Fibroblast of lung (primary cell): ENCODE measurements around the gene CGNL1. TPM values are rescaled to one million over a fixed set of nuclear protein-coding genes. Genes with fewer than 3 reads are reported as not detected.
A peak's percentile ranks its signal among the peaks of the same experiment; 100 is the strongest.

Experiments used
- DNase-seq, 2 donors: peaks; one replicate each; pipeline versions ENCODE4 v3.0.0 to v3.0.0-alpha.2; 2010; ENCODE audit warnings: low read depth in 2 of 2
- H2AFZ ChIP-seq: 2 replicates; pipeline ENCODE4 v1.5.1; 2012; ENCODE audit warnings: low read length, control low read depth, inconsistent platforms
- H3K27ac ChIP-seq: 2 replicates; pipeline ENCODE4 v1.5.1; 2011; ENCODE audit warnings: low read length, control low read depth; ENCODE audit not compliant: insufficient read depth
- H3K27me3 ChIP-seq: 2 replicates; pipeline ENCODE4 v1.5.1; 2011; ENCODE audit warnings: mild to moderate bottlenecking, low read length; ENCODE audit not compliant: control insufficient read depth, insufficient read depth
- H3K36me3 ChIP-seq: 2 replicates; pipeline ENCODE4 v1.5.1; 2011; ENCODE audit warnings: low read length; ENCODE audit not compliant: control insufficient read depth, insufficient read depth
- H3K4me1 ChIP-seq: 2 replicates; pipeline ENCODE4 v1.5.1; 2011; ENCODE audit warnings: low read length; ENCODE audit not compliant: control insufficient read depth, insufficient read depth; ENCODE audit errors: extremely low read depth
- H3K4me2 ChIP-seq: 2 replicates; pipeline ENCODE4 v1.5.1; 2011; ENCODE audit warnings: low read length, control low read depth; ENCODE audit not compliant: insufficient read depth; ENCODE audit errors: extremely low read depth
- H3K4me3 ChIP-seq, 4 experiments: fragments of 200-600 bp in 1 of 4; sonication (generic) in 1 of 4; replicated peaks in 1 of 4; 2 replicates each; pipeline ENCODE4 v1.5.1; 2011 to 2016; ENCODE audit warnings: low read length in 4 of 4, low read depth in 3 of 4, mild to moderate bottlenecking in 3 of 4, control low read depth in 2 of 4, inconsistent platforms in 1 of 4, mixed read lengths in 1 of 4; ENCODE audit not compliant: insufficient read depth in 1 of 4; ENCODE audit errors: control extremely low read depth in 1 of 4
- H3K79me2 ChIP-seq: 2 replicates; pipeline ENCODE4 v1.5.1; 2012; ENCODE audit warnings: mild to moderate bottlenecking, low read length, inconsistent platforms; ENCODE audit not compliant: control insufficient read depth, insufficient read depth
- H3K9ac ChIP-seq: 2 replicates; pipeline ENCODE4 v1.5.1; 2011; ENCODE audit warnings: mild to moderate bottlenecking, low read length, control low read depth; ENCODE audit not compliant: insufficient read depth
- H3K9me3 ChIP-seq: 2 replicates; pipeline ENCODE4 v1.5.1; 2012; ENCODE audit warnings: low read depth, low read length; ENCODE audit not compliant: control insufficient read depth, insufficient read depth
- H4K20me1 ChIP-seq: 2 replicates; pipeline ENCODE4 v1.5.1; 2011; ENCODE audit warnings: low read length; ENCODE audit not compliant: control insufficient read depth, insufficient read depth; ENCODE audit errors: extremely low read depth
- CTCF ChIP-seq, 2 donors: IDR thresholded peaks in 1 of 2; conservative IDR thresholded peaks in 1 of 2; 1 replicate in 1 of 2; 2 replicates in 1 of 2; pipeline ENCODE4 v1.5.1; 2011 to 2012; ENCODE audit warnings: low read length in 2 of 2, control low read depth in 1 of 2, inconsistent platforms in 1 of 2, low read depth in 1 of 2, mild to moderate bottlenecking in 1 of 2
- EZH2 ChIP-seq: IDR thresholded peaks from 2 replicates; pipeline ENCODE4 v1.5.1; 2012; ENCODE audit warnings: low read length, control low read depth, mild to moderate bottlenecking; ENCODE audit errors: missing control alignments
- polyA plus RNA-seq, 2 donors: library from polyadenylated mRNA; depleted of rRNA in 1 of 2; stranded (reverse) in 1 of 2; unstranded in 1 of 2; fragments of >200 nt; gene quantifications; 2 replicates each; pipeline ENCODE4 v1.2.1, GENCODE V29; 2011 to 2012; ENCODE audit warnings: missing spikeins in 1 of 2
- total RNA-seq: library from RNA; depleted of rRNA; stranded (reverse); fragments of >200 nt; gene quantifications from 2 replicates; pipeline ENCODE4 v1.2.1, GENCODE V29; 2014

Gene CGNL1
- total and polyA plus RNA-seq, 2 donors (not counting 1 experiment from before 2014, with no cell fraction given) = 0.18 to 6.1 TPM

- Histone ChIP-seq H4K20me1 (no peaks in the 10 kb centered on the region), H2AFZ (no peak overlapping the region), H3K9ac (no peak overlapping the region), H3K9me3 (no peaks in the 10 kb centered on the region), H3K27ac (no peak overlapping the region), H3K4me3 (no peak overlapping the region), H3K27me3 (no peaks in the 10 kb centered on the region), H3K79me2 (no peaks in the 10 kb centered on the region), H3K4me2 (no peak overlapping the region), H3K4me1 (peaks cover 3% of the 10 kb centered on the region), H3K36me3 (no peaks in the 10 kb centered on the region)
- TF ChIP-seq EZH2 = no peak
- no peak for TF ChIP-seq CTCF (conservative IDR thresholded peaks at IDR 0.05 in 1 of 2, IDR thresholded peaks at IDR 0.05 in 1 of 2; ENCODE audit: low read depth in 1 of 2, low read length in 2 of 2)
- DNase-seq = peak in 1 of 2 donors; percentile 62
Observed at GRCh38 chr15:57554063-57554811, 177.9 kb downstream of the CGNL1 start.

- no peak overlapping the region for H3K4me3 ChIP-seq
- no peaks in the 10 kb centered on the region for H3K79me2 ChIP-seq
- no peak overlapping the region for H2AFZ ChIP-seq
- no peak for TF ChIP-seq CTCF (conservative IDR thresholded peaks at IDR 0.05 in 1 of 2, IDR thresholded peaks at IDR 0.05 in 1 of 2; ENCODE audit: low read depth in 1 of 2, low read length in 2 of 2)
- TF ChIP-seq EZH2 = no peak
- H3K36me3 ChIP-seq = no peaks in the 10 kb centered on the region
- no peak overlapping the region for H3K4me2 ChIP-seq
- DNase-seq = no peak
- H4K20me1 ChIP-seq = no peaks in the 10 kb centered on the region
- no peaks in the 10 kb centered on the region for H3K27me3 ChIP-seq
- no peaks in the 10 kb centered on the region for H3K9me3 ChIP-seq
- H3K4me1 ChIP-seq = peaks cover 3% of the 10 kb centered on the region
- H3K27ac ChIP-seq = no peak overlapping the region
- no peak overlapping the region for H3K9ac ChIP-seq
Observed at GRCh38 chr15:57554812-57555179, 178.5 kb downstream of the CGNL1 start.

GRCh38 chr15:57555270-57555669, 179.0 kb downstream of the CGNL1 start:
- Histone ChIP-seq H3K27ac (no peak overlapping the region), H2AFZ (no peak overlapping the region), H3K4me3 (no peak overlapping the region), H3K9ac (no peak overlapping the region), H3K36me3 (no peaks in the 10 kb centered on the region), H3K9me3 (no peaks in the 10 kb centered on the region), H3K27me3 (no peaks in the 10 kb centered on the region), H3K4me1 (peaks cover 3% of the 10 kb centered on the region), H3K4me2 (no peak overlapping the region), H3K79me2 (no peaks in the 10 kb centered on the region), H4K20me1 (no peaks in the 10 kb centered on the region)
- TF ChIP-seq CTCF (conservative IDR thresholded peaks at IDR 0.05 in 1 of 2, IDR thresholded peaks at IDR 0.05 in 1 of 2; ENCODE audit: low read depth in 1 of 2, low read length in 2 of 2) (no peak), EZH2 (no peak)
- peak; percentile 12 to 54 for DNase-seq
